ENCODE results near the gene PYY. TPM values are rescaled to one million over a fixed set of nuclear protein-coding genes. Genes with fewer than 3 reads are reported as not detected.
"Not testable (repeated sequence)": the region's sequence is repeated elsewhere in the genome, so short reads cannot be mapped to it uniquely, and the experiment has no call there.

Gene PYY
- total and polyA plus RNA-seq, 7 donors, result not detected

GRCh38 chr17:43976963-43977837 lies 23.5 kb upstream of the PYY start:
- H3K36me3 ChIP-seq (ENCODE audit: insufficient read depth in 1 of 2, low read depth in 1 of 2), result no peaks in the 10 kb centered on the region
- peaks cover 0 to 36% (median 2%) of the 10 kb centered on the region in 3 donors for H3K27me3 ChIP-seq (ENCODE audit: insufficient read depth in 3 of 3, low read length in 2 of 3)
- H3K4me3 ChIP-seq, result no peak overlapping the region
- intact Hi-C loops (cut with DNase I), result no loop called here
- 78 to 83% (median 79%) methylated on average over 6 to 9 of the region's 9 CpGs for WGBS, 3 donors
- no peak for ATAC-seq
- H3K27ac ChIP-seq, result no peak overlapping the region
- H3K9me3 ChIP-seq, result no peaks in the 10 kb centered on the region
- no peak for DNase-seq
- no peaks in the 10 kb centered on the region for H3K4me1 ChIP-seq
- TF ChIP-seq CTCF (IDR thresholded peaks at IDR 0.05), result no peak

DNA sequence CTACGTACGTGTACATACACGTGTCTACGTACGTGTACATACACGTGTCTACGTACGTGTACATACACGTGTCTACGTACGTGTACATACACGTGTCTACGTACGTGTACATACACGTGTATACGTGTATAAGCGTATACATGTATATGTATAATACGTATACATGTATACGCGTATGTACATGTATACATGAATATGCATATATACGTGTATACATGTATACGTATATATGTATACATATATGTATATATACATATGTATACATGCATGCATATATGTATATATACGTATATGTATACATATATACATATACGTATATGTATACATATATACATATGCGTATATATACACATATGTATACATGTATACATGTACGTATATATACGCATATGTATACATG lies 22.2 kb upstream of the PYY start:
- no peak for ATAC-seq
- H3K36me3 ChIP-seq (ENCODE audit: insufficient read depth in 1 of 2, low read depth in 1 of 2), result no peaks in the 10 kb centered on the region
- no peak for DNase-seq
- intact Hi-C loops (cut with DNase I), result no loop called here
- H3K9me3 ChIP-seq, result no peaks in the 10 kb centered on the region
- no peak overlapping the region for H3K4me3 ChIP-seq
- no peak overlapping the region for H3K27ac ChIP-seq
- WGBS, 3 donors, result 82 to 89% (median 88%) methylated on average over 13 to 22 of the region's 27 CpGs
- peaks cover 0 to 25% (median 0%) of the 10 kb centered on the region in 3 donors for H3K27me3 ChIP-seq (ENCODE audit: insufficient read depth in 3 of 3, low read length in 2 of 3)
- no peak for TF ChIP-seq CTCF (IDR thresholded peaks at IDR 0.05)
- H3K4me1 ChIP-seq, result no peaks in the 10 kb centered on the region

GRCh38 chr17:43974382-43975266 lies 20.9 kb upstream of the PYY start:
- DNase-seq (no peak), ATAC-seq (no peak)
- 49 to 58% (median 55%) methylated on average over 14 of the region's 14 CpGs for WGBS, 3 donors
- intact Hi-C loops (cut with DNase I), result no loop called here
- no peaks in the 10 kb centered on the region for H3K4me1 ChIP-seq
- peaks cover 0 to 22% (median 0%) of the 10 kb centered on the region in 3 donors for H3K27me3 ChIP-seq (ENCODE audit: insufficient read depth in 3 of 3, low read length in 2 of 3)
- TF ChIP-seq CTCF (IDR thresholded peaks at IDR 0.05), result no peak
- H3K27ac ChIP-seq, result no peak overlapping the region
- no peaks in the 10 kb centered on the region for H3K9me3 ChIP-seq
- H3K36me3 ChIP-seq (ENCODE audit: insufficient read depth in 1 of 2, low read depth in 1 of 2), result no peaks in the 10 kb centered on the region
- no peak overlapping the region for H3K4me3 ChIP-seq

GRCh38 chr17:43972444-43973212 lies 18.9 kb upstream of the PYY start:
- H3K27ac ChIP-seq; H3K4me3 ChIP-seq; H3K9me3 ChIP-seq; H3K36me3 ChIP-seq (ENCODE audit: insufficient read depth in 1 of 2, low read depth in 1 of 2); ATAC-seq; H3K4me1 ChIP-seq; intact Hi-C loops (cut with DNase I); DNase-seq: not testable (repeated sequence)
- H3K27me3 ChIP-seq (ENCODE audit: insufficient read depth in 3 of 3, low read length in 2 of 3), result peaks cover 0 to 14% (median 0%) of the 10 kb centered on the region in 3 donors
- WGBS, 3 donors, result 87% methylated on average over 22 of the region's 22 CpGs

- ATAC-seq, result not testable (repeated sequence)
Observed at GRCh38 chr17:43971436-43971835, 17.7 kb upstream of the PYY start.

More at GRCh38 chr17:43971436-43971835, 17.7 kb upstream of the PYY start:
- H3K27me3 ChIP-seq (ENCODE audit: insufficient read depth in 3 of 3, low read length in 2 of 3); H3K4me3 ChIP-seq; H3K9me3 ChIP-seq; H3K36me3 ChIP-seq (ENCODE audit: insufficient read depth in 1 of 2, low read depth in 1 of 2); H3K27ac ChIP-seq; H3K4me1 ChIP-seq; DNase-seq; intact Hi-C loops (cut with DNase I): not testable (repeated sequence)
- 41 to 56% (median 52%) methylated on average over 2 of the region's 2 CpGs for WGBS, 3 donors

Measured in psoas muscle (tissue), 8 donors.